ENCODE results near the gene MCRIP1. TPM values are rescaled to one million over a fixed set of nuclear protein-coding genes. Genes with fewer than 3 reads are reported as not detected.

MCRIP1 gene
- total RNA-seq, 1 donor from 2014 or later = 101 TPM

- TF ChIP-seq CTCF (conservative IDR thresholded peaks at IDR 0.05) = no peak
- DNase-seq (ENCODE audit: extremely low spot score, unreplicated experiment) = no peak
- peak overlapping the region; percentile 72 for H3K4me3 Mint-ChIP-seq
- H3K36me3 Mint-ChIP-seq = peaks cover 10% of the 10 kb centered on the region
- no peaks in the 10 kb centered on the region for H3K27me3 Mint-ChIP-seq
- no peaks in the 10 kb centered on the region for H3K9me3 Mint-ChIP-seq
- peaks cover 20% of the 10 kb centered on the region for H3K4me1 Mint-ChIP-seq (ENCODE audit: unreplicated experiment)
- H3K27ac Mint-ChIP-seq = peak overlapping the region; percentile 90
Measured at GRCh38 chr17:81867170-81867990, 34.3 kb upstream of the MCRIP1 start.

GRCh38 chr17:81866440-81867169 is 33.5 kb upstream of the MCRIP1 start:
- no peak for DNase-seq (ENCODE audit: extremely low spot score, unreplicated experiment)
- Mint-ChIP-seq H3K4me3 (peak overlapping the region; percentile 72), H3K27me3 (no peaks in the 10 kb centered on the region), H3K27ac (peak overlapping the region; percentile 90), H3K4me1 (ENCODE audit: unreplicated experiment) (peaks cover 20% of the 10 kb centered on the region), H3K9me3 (no peaks in the 10 kb centered on the region), H3K36me3 (peaks cover 10% of the 10 kb centered on the region)
- TF ChIP-seq CTCF (conservative IDR thresholded peaks at IDR 0.05) = no peak

GRCh38 chr17:81865733-81866439 is 32.8 kb upstream of the MCRIP1 start:
- H3K27me3 Mint-ChIP-seq = no peaks in the 10 kb centered on the region
- peaks cover 20% of the 10 kb centered on the region for H3K4me1 Mint-ChIP-seq (ENCODE audit: unreplicated experiment)
- TF ChIP-seq CTCF (conservative IDR thresholded peaks at IDR 0.05) = no peak
- no peak overlapping the region for H3K4me3 Mint-ChIP-seq
- no peak for DNase-seq (ENCODE audit: extremely low spot score, unreplicated experiment)
- H3K9me3 Mint-ChIP-seq = no peaks in the 10 kb centered on the region
- peak overlapping the region; percentile 75 for H3K27ac Mint-ChIP-seq
- H3K36me3 Mint-ChIP-seq = peaks cover 10% of the 10 kb centered on the region

GRCh38 chr17:81865358-81865732 is 32.3 kb upstream of the MCRIP1 start:
- H3K36me3 Mint-ChIP-seq = peaks cover 13% of the 10 kb centered on the region
- no peak for DNase-seq (ENCODE audit: extremely low spot score, unreplicated experiment)
- TF ChIP-seq CTCF (conservative IDR thresholded peaks at IDR 0.05) = no peak
- H3K4me3 Mint-ChIP-seq = no peak overlapping the region
- H3K4me1 Mint-ChIP-seq (ENCODE audit: unreplicated experiment) = peaks cover 20% of the 10 kb centered on the region
- peaks cover 3% of the 10 kb centered on the region for H3K27me3 Mint-ChIP-seq
- no peaks in the 10 kb centered on the region for H3K9me3 Mint-ChIP-seq
- peak overlapping the region; percentile 75 for H3K27ac Mint-ChIP-seq

- Mint-ChIP-seq H3K9me3 (no peaks in the 10 kb centered on the region), H3K4me1 (ENCODE audit: unreplicated experiment) (peaks cover 21% of the 10 kb centered on the region), H3K36me3 (peaks cover 19% of the 10 kb centered on the region), H3K27ac (peak overlapping the region; percentile 72), H3K4me3 (peak overlapping the region; percentile 80), H3K27me3 (peaks cover 3% of the 10 kb centered on the region)
- no peak for TF ChIP-seq CTCF (conservative IDR thresholded peaks at IDR 0.05)
- DNase-seq (ENCODE audit: extremely low spot score, unreplicated experiment) = no peak
Measured at GRCh38 chr17:81863833-81864768, 31.0 kb upstream of the MCRIP1 start.

Measured in type B pancreatic cell (in vitro differentiated cells).